Activated naive CD8-positive, alpha-beta T cell treated with anti-CD3 and anti-CD28 coated beads, Interleukin-2, amount 50 U/mL, for 16 hours (primary cell): ENCODE results near the gene FAM181A.

ENCODE experiments used
- DNase-seq: peaks from one replicate; pipeline ENCODE4 v3.0.0-alpha.2; 2020; ENCODE audit warnings: low read depth, low spot score

The FAM181A gene

GRCh38 chr14:93950948-93951634, 23.9 kb downstream of the FAM181A start:
- no peak for DNase-seq

- DNase-seq: no peak
These were observed 24.7 kb downstream of the FAM181A start for GRCh38 chr14:93951635-93952540.

GRCh38 chr14:93952829-93953228, 25.7 kb downstream of the FAM181A start:
- DNase-seq: no peak

- no peak for DNase-seq
These were observed 26.1 kb downstream of the FAM181A start for GRCh38 chr14:93953263-93953662.

GRCh38 chr14:93953739-93954515, 26.8 kb downstream of the FAM181A start:
- no peak for DNase-seq

- no peak for DNase-seq
These were observed 27.3 kb downstream of the FAM181A start for GRCh38 chr14:93954516-93954830.

- DNase-seq: no peak
These were observed 28.0 kb downstream of the FAM181A start for GRCh38 chr14:93954900-93955849.

GRCh38 chr14:93955850-93956481, 28.8 kb downstream of the FAM181A start:
- no peak for DNase-seq

- no peak for DNase-seq
These were observed 29.6 kb downstream of the FAM181A start for GRCh38 chr14:93956514-93957332.

- DNase-seq: no peak
These were observed 30.2 kb downstream of the FAM181A start for GRCh38 chr14:93957333-93957710.

- no peak for DNase-seq
These were observed 30.8 kb downstream of the FAM181A start for GRCh38 chr14:93957751-93958566.

GRCh38 chr14:93958567-93959238, 31.6 kb downstream of the FAM181A start:
- no peak for DNase-seq

GRCh38 chr14:93959239-93960107, 32.3 kb downstream of the FAM181A start:
- peak; percentile 90 for DNase-seq

- DNase-seq: no peak
These were observed 32.9 kb downstream of the FAM181A start for GRCh38 chr14:93960108-93960475.

GRCh38 chr14:93960774-93961438, 33.8 kb downstream of the FAM181A start:
- DNase-seq: no peak

- no peak for DNase-seq
These were observed 34.5 kb downstream of the FAM181A start for GRCh38 chr14:93961620-93962019.
